Subcutaneous adipose tissue (tissue), 4 donors: ENCODE measurements around the gene COQ7. TPM values are rescaled to one million over a fixed set of nuclear protein-coding genes. Genes with fewer than 3 reads are reported as not detected.

Source experiments
- total RNA-seq, 4 donors: library from RNA; depleted of rRNA; stranded (reverse); fragments of >200 nt; gene quantifications; one replicate each; pipeline ENCODE4 v1.1.0, GENCODE V29; 2016
- TF ChIP-seq, protein P1 (sequence below): fragments of 450-650 bp; IDR thresholded peaks from one replicate; pipeline ENCODE4 v1.5.1; 2016; ENCODE audit warnings: low read depth, mild to moderate bottlenecking, control low read depth, antibody characterized with exemption, moderate library complexity

Gene COQ7
- total RNA-seq, 4 donors from 2014 or later: 9.5 to 26.0 (median 13.2) TPM

DNA sequence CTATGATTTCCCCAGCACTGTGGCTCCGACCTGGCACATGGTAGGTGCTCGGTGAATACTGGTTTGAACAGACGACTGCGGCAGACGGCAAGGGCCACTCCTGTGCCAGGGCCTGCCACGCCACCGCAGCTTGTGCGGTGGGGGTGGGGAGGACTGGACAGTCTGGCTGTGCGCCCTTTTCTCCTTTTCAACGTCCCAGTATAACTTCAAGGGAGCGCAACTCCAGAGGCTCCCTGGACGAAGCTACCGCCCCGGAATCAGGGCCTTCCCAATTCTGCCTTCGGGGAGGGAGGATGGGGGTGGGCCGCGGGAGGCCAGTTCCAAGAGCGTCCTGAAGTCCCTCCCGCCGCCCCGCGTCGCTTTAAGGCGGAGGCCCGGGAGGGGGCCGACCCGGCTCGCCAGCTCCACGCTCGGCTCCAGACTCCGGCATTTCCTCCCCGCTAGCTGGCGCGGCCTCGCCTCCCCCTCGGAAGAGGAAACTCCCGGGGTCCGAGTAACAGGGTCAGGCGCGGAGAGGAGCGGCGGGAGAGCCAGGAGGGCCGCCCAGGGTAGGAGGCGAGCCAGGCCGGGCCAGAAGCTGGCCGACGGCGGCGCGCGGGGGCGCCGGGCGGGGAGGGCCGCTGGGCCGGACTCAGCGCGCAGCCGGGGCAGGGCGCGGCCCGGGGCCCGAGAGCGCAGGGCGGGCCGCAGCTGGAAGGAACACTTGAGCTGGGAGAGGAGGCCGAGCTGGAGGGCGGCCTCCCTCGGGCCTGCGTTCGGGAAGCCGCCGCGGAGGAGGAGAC is 46.4 kb downstream of the COQ7 start, which contains the start of gene ITPRIPL2:
Gene ITPRIPL2 (plus strand): TSS at position 388 of the 782 bp plus-strand sequence. CDS start 498 bp downstream, outside the sequence.
- TF ChIP-seq, protein P1, sequence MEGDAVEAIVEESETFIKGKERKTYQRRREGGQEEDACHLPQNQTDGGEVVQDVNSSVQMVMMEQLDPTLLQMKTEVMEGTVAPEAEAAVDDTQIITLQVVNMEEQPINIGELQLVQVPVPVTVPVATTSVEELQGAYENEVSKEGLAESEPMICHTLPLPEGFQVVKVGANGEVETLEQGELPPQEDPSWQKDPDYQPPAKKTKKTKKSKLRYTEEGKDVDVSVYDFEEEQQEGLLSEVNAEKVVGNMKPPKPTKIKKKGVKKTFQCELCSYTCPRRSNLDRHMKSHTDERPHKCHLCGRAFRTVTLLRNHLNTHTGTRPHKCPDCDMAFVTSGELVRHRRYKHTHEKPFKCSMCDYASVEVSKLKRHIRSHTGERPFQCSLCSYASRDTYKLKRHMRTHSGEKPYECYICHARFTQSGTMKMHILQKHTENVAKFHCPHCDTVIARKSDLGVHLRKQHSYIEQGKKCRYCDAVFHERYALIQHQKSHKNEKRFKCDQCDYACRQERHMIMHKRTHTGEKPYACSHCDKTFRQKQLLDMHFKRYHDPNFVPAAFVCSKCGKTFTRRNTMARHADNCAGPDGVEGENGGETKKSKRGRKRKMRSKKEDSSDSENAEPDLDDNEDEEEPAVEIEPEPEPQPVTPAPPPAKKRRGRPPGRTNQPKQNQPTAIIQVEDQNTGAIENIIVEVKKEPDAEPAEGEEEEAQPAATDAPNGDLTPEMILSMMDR: no peak

DNA sequence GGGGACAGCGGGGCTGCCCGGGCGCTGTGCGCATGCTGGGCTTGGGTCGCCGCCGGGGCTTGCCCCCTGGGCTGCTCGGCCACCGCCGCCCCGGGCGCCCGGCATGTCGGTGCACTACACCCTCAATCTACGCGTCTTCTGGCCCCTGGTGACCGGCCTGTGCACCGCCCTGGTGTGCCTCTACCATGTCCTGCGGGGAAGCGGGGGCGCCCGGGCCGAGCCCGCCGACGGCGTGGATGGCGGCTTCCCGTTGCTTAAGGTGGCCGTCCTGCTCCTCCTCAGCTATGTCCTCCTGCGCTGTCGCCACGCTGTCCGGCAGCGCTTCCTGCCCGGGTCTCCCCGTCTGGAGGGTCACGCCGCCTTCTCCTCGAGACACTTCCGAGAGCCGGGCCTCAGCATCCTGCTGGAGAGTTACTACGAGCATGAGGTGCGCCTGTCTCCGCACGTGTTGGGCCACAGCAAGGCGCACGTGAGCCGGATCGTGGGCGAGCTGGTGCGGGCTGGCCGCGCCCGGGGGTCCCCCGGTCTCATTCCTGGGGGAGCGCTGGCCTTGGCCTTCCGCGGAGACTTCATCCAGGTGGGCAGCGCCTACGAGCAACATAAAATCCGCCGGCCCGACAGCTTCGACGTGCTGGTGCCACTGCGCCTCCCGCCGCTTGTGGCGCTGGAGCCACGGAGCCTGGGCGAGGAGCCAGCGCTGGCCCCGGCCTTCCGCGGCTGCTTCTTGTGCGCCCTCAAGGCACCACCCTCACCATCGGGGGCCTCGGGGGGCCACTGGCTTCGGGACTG is 47.1 kb downstream of the COQ7 start:
- TF ChIP-seq, protein P1: no peak

DNA sequence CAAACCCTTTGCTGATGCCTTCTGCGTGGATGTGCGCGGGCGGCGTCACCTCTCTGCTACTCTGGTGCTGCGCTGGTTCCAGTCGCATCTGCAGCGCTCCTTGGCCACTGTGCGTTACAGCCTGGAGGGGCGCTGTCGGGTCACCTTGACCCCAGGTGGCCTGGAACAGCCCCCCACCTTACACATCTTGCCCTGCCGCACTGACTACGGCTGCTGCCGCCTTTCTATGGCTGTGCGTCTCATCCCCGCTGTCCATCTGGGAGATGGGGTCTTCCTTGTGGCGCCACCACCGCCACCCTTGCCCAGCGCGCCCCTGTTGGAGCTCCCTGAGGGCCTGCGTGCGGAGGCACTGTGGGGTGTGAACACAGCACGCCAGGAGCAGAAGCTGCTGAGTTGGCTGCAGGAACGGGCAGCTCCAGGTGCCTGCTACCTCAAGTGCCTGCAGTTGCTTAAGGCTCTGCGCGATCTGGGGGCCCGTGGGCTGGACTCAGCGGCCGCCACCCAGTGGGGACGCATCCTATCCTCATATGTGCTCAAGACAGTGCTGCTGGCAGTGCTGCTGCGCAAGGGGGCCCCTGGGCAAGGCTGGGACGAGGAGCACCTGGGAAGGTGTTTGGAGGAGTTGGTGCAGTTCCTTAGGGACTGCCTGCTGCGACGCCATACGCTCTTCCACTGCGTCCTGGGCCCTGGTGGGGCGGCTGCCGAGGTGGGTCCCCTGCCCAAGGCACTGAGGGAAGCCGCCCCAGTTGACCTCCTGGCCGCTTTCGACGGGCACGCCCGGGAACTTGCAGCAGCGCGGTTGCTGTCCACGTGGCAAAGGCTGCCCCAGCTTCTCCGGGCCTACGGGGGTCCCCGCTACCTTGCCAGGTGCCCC is 48.0 kb downstream of the COQ7 start:
- TF ChIP-seq, protein P1: no peak

DNA sequence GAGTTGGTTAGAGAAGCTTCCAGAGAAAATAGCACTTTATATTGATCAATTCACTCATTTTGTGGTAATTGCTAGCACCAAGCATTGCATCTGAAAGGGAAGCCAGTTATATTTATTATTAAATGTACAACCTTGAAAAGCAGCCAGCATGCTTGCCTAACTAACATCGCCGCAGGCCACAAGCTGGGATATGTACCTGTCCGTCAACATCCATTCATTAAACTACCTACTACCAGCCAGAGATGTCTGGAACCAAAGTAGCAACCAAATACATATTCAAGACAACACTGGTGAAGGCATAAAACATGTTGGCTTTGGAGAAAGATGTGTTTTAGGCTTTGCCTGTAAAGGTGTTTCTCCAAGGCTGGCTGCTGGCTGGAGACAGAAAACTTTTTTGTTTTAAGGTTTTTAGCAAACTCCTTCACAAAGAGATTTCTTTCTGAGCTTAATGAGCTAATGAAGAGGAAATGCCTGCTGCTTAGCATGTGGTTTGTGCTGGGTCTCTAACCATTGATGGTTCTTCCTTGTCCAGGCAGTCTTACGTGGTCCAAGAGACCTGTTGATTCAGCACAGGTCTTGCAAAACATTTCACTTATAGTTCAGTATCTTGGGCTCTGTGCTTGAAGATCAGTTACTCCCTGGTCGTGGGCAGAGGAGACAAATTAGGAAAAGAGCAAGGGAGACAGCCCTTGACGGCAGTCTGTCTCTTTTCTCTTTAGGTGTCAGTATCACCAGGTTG is 49.5 kb downstream of the COQ7 start:
- TF ChIP-seq, protein P1: no peak

DNA sequence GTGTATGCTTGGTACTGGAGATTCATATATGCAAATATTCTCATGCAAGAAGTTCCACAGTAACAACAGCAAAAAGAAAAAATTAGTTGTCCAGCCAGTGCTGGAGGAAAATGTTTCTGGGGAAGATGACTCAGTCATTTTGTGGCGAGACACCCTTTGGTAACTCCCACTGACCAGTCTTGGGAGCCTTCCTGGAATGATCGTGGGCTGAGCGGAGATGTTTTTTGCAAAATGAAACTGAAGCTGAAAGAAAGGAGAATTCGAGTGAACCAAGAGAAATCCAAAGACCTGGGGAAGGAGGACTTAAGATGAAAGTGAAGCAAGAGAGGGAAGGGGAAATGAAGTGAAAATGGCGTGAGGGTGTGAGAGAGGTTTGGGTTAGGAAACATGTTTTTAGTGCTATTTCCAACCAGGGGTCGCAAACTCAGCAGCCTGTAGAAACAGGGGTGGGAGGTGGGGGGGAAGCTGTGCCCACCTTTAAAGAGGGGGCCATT is 51.6 kb downstream of the COQ7 start:
- TF ChIP-seq, protein P1: no peak

DNA sequence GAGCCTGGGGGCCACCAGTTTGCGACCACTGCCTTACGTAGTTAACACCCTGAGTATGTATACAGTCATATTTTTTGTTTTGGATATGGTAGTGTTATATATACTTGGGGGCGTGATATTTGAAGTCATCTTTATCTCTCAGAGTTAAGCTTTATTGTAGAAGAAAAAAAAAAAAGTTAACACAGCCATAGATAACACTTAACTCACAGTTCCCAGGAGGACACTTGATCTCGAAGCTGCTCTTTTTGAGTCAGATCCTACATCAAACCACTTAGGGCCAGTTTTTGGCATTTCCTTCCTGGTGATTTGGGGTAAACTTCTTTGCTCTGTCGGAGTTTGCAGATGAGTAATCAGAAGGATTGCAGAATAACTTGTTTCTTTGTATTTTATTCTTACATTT is 52.1 kb downstream of the COQ7 start:
- TF ChIP-seq, protein P1: no peak
